GM12875 (cell line): Measurements from ENCODE around the gene F13A1.

Source experiments
- H3K4me3 ChIP-seq: one replicate; pipeline ENCODE4 v1.5.1; 2011; ENCODE audit warnings: low read depth, low read length, control low read depth
- TF ChIP-seq, protein P1 (sequence below): IDR thresholded peaks from 2 replicates; pipeline ENCODE4 v1.5.1; 2011; ENCODE audit warnings: low read depth, mild to moderate bottlenecking, control low read depth, inconsistent platforms, low read length, moderate library complexity, borderline replicate concordance; ENCODE audit not compliant: insufficient read depth

The F13A1 gene

GRCh38 chr6:6219716-6220115 is 100.7 kb downstream of the F13A1 start:
- no peak overlapping the region for H3K4me3 ChIP-seq
- TF ChIP-seq, protein P1, sequence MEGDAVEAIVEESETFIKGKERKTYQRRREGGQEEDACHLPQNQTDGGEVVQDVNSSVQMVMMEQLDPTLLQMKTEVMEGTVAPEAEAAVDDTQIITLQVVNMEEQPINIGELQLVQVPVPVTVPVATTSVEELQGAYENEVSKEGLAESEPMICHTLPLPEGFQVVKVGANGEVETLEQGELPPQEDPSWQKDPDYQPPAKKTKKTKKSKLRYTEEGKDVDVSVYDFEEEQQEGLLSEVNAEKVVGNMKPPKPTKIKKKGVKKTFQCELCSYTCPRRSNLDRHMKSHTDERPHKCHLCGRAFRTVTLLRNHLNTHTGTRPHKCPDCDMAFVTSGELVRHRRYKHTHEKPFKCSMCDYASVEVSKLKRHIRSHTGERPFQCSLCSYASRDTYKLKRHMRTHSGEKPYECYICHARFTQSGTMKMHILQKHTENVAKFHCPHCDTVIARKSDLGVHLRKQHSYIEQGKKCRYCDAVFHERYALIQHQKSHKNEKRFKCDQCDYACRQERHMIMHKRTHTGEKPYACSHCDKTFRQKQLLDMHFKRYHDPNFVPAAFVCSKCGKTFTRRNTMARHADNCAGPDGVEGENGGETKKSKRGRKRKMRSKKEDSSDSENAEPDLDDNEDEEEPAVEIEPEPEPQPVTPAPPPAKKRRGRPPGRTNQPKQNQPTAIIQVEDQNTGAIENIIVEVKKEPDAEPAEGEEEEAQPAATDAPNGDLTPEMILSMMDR, result no peak

GRCh38 chr6:6218759-6219085 is 101.7 kb downstream of the F13A1 start:
- TF ChIP-seq, protein P1, result no peak
- H3K4me3 ChIP-seq, result no peak overlapping the region

GRCh38 chr6:6217855-6218758 is 102.4 kb downstream of the F13A1 start:
- H3K4me3 ChIP-seq, result no peak overlapping the region
- TF ChIP-seq, protein P1, result no peak

GRCh38 chr6:6210994-6211393 is 109.5 kb downstream of the F13A1 start:
- H3K4me3 ChIP-seq, result no peak overlapping the region
- TF ChIP-seq, protein P1, result no peak

DNA sequence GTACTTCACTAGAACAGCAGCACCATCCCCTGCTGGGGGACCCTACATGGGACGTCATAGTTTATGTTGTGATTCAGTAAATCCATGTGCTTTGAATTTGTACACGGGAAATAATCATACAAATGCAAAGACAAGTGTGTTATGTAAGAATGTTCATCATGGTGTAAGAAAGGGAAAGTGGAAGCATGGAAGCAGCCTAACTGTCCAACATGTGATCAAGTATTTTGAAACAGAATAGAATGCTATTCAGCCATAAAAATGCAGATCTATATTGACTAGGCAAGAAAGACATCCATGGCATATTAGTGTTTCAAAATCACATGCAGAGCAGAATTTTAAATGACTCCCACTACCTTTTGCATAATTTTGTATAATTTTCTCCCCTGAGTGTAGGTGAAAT is 117.6 kb downstream of the F13A1 start:
- TF ChIP-seq, protein P1, result no peak
- H3K4me3 ChIP-seq, result no peak overlapping the region

DNA sequence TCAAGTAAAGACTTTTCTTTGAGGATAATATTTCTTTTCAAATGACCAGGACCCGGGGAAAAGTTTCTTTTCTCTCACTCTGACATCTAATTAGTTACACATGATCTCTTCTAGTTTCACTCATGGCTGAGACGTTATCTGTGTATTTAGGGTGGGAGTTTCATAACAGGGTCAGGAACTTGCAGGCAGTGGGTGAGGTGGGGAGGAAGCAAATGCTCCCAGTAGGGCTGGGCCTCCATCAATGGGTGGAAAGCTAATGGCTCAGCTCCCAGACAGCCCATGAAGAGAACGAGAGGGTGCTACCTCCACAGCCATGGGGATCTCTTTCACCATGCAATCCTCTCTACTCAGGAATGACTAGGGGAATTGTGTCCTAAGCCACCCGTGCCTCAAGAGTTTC is 119.3 kb downstream of the F13A1 start:
- TF ChIP-seq, protein P1, result no peak
- H3K4me3 ChIP-seq, result no peak overlapping the region

GRCh38 chr6:6199678-6200077 is 120.8 kb downstream of the F13A1 start:
- no peak overlapping the region for H3K4me3 ChIP-seq
- TF ChIP-seq, protein P1, result no peak
